Measurements from ENCODE around the gene PAX9. TPM values are rescaled to one million over a fixed set of nuclear protein-coding genes. Genes with fewer than 3 reads are reported as not detected.

The PAX9 gene
- 2.9 TPM for total RNA-seq (ENCODE audit: insufficient read depth, low replicate concordance)

DNA sequence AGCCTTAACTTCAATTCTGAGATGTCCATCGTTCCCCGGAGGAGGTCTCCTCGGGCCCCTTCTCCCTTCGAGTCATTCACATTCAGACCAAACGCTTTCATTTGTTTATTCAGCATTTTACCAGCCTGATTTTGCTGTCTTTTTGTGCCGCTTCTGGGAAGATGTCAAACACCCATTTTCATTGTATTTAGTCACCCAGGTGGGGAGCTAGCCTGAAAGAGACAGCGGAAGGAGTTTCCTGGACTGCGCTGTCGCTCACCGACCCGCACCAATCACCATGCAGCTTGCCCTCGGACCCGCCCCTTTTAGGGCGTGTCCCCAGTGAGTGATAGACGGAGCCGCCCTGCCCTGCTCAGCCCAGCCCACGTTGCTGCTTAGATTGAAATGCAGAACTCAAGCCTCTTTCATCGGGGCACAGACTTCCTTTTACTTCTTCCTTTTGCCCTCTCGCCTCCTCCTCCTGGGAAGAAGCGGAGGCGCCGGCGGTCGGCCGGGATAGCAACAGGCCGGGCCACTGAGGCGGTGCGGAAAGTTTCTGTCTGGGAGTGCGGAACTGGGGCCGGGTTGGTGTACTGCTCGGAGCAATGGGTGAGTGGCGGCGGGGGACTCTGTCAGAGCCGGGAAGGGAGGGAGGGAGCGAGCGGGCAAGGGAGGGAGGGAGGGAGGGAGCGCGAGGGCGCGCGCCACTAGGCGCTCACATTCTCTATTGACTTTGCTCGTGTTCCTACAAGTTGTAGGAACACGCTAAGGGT, at the start of gene PAX9:
PAX9 (plus strand) TSS at position 355 of the 752 bp plus-strand sequence; CDS start at position 585, 230 bp downstream.
- peak; percentile 90 for DNase-seq (ENCODE audit: low spot score)

DNA sequence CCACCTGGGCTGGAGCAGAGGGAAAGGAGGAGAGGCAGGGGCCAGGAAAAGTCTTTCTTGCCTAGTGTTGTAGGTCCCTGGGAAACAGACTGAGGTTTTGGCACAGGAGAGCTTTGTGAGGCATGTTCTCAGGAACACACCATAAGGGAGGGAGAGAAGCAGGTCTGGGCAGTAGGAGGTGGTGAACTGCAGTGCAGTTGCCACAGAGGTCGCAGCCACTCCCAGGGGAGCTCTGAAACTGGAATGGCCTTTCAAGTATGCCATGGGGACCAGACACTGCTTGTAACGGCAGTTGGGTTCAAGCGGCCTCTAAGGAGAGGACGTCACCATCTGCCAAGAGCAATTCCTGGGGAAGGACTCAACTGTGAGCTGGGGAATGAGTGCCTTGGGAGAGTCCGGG, 43.8 kb upstream of the PAX9 start:
- DNase-seq (ENCODE audit: low spot score), result no peak

DNA sequence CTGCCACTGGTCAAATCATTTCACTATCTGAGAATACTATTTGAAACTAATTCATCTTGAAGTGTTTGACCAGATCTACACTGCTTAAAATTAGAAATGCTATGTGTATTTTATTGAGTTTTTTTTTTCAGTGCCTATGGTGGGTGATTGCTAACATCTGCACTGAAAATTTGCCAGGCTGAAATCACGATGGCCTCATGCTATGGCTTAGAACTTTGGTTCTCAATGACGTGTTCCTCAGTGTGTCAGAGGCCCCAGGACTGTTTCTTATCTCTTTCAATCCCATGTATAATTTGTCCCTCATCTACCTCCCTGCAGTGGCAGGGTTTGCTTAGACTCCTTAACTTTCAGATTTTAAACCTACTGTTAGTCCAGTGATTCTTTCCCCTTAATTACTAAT, 43.0 kb upstream of the PAX9 start:
- no peak for DNase-seq (ENCODE audit: low spot score)

DNA sequence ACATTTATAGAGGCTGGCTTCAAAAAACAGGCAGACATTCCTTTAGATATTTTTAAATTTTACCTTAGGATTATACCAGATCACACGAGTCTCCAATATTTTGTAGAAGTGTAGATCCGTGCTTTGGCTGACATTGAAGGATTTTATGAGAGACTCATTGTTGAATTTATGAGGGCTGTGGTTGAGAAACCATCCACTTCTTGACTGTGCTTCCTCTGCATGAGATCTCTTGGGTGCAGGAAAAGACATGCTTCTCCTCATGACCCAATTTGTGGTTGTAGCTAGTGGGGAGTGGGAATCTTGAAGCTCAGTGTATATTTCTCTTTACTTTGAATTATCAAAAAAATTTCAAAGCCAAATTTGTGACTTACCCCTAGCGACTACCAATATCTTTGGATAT, 42.5 kb upstream of the PAX9 start:
- no peak for DNase-seq (ENCODE audit: low spot score)

DNA sequence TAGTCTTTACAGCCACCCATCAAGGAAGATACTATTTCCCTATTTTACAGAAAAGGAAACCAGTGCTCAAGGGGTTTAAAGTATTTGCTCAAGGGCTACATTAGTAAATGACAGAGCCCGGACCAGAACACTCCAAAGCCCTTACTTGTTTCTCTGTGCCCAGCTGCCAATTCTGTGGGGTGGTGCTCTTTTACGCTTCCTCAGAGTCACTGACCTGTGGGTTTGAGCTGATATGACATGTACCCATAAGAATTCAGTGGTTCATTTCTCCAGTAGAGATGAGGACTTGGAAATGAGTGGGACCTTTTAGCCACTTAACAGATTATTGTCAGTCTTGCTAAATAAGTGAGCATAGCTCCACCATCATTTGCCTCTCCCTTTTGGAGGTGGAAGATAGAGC, 41.8 kb upstream of the PAX9 start:
- DNase-seq (ENCODE audit: low spot score), result no peak

DNA sequence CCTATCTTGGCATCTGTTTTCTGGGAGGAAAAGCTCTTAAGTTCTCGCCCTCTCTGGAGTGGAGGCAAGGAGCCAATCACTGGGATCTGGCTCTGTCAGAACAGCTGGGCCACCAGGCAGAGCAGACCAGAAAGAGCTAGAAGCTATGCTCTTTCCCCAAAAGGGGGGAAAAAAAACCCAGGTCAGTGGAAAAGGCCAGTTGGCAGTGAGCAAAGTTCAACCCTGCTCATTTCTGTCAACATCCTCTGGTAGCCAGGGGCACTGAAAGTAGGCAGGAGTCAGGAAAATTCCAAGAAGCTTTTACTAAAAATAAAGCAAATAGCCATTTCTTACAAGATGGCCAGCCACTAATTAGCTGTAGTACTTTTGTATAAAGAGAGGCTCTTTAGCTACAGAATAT, 36.6 kb upstream of the PAX9 start:
- no peak for DNase-seq (ENCODE audit: low spot score)

DNA sequence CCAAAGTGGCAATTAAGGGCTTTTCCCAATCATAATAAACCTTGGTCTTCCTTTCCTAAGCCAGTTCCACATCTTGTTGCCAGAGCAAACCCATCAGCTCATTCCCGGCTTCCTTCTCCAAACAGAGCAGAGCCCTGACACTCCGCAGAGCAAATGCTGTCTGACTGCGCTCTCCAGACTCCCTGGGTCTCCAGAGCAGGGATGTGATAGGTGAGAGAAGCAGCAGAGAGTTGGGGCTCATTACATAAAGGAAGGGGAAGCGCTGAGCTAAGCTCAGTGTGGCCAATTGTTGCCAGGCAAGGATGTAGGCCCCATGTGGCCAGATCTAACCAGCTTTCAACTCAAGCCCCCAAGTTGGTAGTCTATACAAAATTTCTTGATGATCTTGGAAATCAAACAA, 36.2 kb upstream of the PAX9 start:
- no peak for DNase-seq (ENCODE audit: low spot score)

DNA sequence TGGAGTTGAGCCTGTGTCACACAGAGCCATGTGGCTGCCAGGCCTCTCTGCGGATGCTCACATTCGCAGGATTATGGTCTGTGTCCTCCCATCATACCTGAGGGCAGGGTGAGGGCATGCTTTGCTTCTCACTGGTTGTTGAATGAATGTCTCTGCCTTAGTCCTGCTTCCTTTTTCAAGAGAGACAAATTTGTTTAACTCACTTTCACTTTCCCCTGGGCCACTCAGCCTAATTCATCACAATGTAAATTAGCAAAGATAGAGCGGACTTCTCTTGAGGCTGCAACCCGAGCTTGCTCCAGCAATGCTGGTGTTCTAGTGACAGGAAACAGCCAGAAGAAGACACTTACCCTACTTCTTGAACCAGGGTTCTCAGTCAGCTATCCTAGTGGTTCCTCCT, 35.5 kb upstream of the PAX9 start:
- DNase-seq (ENCODE audit: low spot score), result no peak

DNA sequence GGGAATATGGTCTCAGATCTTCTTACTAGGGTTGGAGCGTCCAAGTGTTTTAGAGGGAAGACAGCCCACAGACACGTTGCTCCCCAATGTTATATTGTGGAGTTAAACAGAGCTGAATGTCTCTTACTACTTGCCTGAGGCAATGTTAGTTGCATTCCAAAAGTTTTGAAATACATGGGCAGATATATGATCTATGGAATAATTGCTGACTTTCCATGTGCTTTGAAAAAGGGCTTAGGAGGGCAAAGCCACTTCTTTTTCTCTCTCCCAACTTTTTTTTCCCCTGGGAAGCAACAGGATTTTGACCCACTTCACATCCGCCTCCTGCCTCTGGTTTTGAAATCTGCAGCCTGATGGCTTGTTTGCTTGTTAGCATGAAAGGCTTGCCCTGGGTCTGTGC, 33.7 kb upstream of the PAX9 start:
- no peak for DNase-seq (ENCODE audit: low spot score)

DNA sequence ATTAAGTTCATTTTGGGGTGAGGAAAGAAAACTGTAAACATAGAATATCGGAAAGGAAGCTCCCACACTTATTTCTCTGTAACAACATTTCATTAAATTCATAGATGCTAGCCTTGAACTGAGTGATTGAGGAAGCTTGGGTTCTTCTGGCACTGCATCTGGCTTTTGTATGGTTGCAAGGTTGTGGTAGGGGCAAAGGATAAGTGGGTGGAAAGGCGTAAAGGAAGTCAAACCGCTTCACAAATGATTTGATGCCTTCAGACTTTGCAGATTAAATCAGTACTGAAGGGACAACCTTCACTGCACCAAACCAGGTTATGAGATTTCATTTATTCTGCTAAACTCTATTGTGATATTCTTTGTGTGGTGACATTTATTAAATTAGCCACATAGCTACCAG, 28.1 kb upstream of the PAX9 start:
- DNase-seq (ENCODE audit: low spot score), result no peak

DNA sequence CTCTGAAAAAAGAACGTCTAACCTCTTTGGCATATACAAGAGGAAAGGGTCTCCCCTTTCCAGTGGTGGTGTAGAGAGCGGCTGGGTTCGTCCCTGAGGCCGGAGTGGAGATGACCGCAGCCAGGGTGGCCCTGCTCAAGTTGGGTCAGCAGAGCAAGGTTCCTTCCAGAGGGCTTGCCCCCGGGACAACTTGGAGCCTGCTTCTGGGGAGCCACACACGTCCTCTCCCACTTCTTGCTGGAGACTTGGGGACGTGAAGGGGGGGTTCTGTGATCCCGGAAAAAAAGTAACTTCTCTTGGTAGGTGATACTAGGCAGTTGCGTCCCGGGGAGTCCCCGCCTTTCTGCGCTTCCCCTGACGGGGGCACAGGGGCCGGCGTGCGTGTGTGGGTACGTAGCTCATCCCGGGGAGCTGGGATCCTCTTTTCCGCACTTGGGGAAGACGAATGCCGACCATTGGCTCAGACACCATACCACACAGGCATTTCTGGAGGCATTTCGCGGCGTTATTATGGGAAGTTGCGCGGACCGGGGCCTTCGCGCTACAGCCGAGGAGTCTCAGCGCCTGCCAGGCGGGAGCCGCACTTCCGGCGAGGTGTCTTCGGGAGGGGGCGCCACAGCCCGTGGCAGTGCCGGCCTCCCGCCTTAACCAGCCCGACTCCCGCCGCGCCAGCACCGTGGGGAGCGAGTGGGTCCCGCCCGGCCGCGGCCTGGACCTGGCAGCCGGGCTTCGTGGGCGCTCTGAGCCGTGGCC, 14.8 kb upstream of the PAX9 start:
- DNase-seq (ENCODE audit: low spot score), result no peak

DNA sequence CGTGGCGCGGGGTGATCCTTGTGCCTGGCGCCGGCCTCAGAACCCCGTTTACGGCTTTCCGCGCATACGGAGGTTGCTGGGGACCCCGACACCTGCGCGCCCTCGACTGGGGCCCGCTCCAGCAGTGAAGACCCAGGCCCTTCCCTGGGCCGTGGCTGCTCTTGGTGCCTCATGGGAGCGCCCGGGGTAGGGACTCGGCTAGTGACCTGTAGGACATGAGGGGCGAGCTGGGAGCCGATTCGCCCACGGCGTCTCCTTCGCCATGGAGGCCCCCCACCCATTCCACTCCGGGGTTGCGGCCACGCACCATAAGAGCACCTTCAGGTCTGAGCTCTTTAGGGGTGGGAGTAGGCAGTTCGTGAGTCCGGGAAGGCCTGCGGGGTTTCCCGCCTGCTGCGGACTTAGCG, 14.2 kb upstream of the PAX9 start:
- DNase-seq (ENCODE audit: low spot score), result no peak

DNA sequence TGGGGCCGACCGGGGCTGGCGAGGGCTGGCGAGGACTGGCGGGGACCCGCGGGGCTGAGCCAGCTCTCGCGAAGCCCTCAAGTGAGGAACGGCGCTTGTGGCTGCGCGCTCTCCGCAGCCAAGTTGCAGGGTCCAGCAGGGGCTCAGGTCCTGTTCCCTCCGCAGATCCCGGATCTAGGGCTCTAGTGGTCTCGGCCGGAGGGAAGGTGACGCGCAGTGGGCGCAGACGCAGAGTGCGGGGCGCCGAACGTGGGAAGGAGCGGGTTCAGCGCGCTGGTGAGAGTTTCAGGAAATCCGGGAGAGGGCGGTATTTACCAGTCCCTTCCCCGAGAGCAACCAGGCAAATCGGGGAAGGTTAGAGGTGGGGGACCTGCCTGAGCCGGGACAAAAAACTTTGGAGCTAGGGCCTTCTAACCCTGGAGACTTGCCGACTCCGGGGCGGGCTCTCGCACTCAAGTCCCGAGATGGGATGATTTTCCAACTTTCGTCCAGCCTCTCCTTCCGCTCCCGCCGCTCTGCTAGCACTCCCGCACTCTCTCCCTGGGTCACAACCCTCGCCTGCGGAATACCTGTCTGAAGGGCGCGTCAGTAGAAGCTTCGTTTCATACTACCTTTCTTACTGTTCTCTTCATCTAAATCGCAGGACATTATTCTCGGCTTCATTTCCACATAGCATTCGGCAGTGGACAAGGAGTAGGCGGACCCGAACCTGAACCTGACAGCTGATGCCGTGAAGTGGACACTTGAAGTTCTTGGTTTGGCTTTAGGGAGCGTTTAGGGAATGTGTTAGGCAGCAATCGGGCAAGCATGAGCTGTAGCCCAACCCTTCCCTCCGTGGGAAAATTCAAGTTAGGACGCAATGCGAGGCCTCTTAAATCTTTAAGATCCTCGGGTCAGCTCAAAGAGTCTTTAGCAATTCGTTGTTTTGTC, 13.6 kb upstream of the PAX9 start:
- DNase-seq (ENCODE audit: low spot score), result peak; percentile 53

DNA sequence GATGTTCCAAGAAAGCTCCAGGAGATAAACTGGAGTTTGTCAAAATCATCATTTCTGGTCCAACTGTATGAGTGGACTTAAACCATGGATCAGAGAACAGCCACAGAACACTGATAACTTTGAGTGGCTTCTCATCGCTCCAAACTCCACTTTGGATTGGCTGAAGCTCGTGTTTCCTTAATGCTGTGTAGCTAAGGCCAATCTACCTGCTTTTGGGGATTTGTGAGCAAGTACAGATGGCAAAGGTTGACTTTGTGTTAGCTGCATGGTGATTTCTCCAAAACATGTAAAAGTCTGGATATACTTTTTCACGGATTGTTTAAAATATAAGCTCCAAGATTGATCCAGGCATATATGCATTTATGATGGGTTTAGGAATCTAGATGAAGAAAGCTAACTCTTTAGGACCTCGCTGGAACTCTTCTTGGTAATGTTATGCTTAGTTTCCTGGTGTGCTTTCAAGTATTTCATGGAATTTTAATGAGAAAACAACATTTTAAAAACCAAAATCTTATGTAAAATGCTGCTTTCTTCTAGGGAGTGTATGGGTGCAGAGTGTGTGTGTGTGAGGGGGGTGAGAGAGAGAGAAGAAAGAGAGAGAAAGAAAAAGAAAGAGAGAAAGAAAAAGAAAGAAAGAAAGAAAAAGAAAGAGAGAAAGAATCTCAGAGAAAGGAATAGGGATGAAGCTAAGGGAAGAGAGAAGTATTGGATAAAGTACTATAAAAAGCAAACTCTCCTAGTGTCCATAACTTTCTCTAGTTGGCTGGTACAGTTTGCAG, 11.6 kb upstream of the PAX9 start:
- DNase-seq (ENCODE audit: low spot score), result no peak

DNA sequence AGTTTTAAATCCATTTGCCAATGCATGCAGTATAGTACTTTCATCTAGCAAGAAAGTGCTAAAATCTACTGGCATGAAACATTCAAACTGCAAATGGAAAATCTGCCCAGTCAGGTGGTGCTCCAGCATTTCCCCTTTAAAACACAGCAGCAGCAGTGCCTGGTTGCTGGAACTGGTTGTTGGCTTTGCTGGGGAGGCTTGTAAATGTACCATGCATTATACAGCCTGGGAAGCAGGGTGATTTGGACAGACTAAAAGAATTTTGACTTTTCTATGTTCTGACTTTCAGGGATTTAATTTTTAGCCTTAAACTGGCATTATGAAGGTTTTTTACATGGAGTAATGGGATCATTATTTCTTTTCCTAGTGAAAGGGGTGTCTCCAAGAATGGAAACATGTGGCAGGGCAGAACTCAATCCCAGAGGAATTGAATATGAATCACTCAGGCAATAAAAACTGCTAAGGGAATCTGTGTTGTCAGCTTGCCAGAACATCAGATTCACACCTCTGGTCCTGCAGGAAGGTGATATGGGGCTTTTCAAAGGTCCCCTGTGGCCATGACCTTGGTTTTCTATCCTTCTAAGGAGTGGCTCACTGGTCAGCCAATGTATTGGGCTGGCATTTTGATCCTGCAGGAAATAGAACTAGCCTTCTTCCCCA, 9.0 kb upstream of the PAX9 start:
- DNase-seq (ENCODE audit: low spot score), result no peak

DNA sequence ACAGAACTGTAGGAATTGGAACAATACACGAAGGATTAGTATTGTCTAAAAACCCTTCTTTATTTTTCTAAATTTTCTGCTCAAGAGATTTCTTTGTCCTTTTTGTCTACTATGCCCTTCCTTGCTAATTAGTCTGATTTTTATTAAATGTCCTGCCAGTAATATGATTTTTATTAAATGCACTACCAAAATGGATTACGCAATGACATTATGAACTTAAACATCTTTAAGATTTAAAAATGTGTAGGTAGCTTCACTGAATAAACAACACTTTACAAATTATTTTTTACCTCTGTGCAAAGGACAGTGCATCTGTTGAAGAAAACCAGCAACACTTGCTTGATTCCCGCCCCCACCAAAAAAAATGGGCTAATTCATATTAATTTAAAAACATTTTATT, 8.2 kb upstream of the PAX9 start:
- DNase-seq (ENCODE audit: low spot score), result no peak

DNA sequence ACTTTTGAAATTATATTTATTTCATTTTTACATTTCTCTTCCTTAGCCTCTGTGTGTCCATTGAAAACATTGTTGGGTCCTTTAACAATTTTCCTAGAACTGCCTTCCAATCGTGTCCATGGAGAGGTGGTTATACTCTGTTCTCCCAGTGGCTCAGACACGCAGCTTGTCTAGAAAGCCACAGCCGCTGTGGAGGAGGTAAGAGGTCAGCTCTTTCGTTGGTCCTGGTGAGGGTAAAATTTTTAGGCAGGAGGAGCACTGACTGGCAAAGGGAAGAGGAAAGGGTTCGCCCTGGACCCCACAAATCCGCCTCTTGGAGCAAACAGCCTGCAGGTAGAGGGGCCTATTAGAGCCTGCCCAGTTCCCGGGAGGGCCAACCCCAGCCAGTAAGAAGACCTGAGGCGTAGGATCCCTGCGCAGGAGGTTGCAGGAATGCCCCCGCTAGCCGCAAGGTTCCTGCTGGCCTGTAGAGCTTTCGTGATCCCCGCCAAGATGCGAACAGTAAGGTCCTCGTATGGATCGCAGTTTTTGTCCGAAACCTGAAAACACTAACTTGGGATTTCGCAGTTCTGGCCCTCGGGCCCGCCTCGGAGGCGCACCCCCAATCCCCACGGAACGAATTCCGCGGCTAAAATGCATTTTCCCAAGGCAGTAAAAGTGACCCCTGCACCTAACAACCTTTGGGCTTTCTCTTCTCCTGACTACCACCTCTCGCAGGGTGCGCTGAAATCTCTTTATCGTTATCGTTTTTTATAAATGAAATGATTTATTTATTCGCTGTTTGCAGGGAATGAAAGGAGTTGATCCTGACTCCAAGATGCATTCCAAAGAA, 7.5 kb upstream of the PAX9 start:
- no peak for DNase-seq (ENCODE audit: low spot score)

DNA sequence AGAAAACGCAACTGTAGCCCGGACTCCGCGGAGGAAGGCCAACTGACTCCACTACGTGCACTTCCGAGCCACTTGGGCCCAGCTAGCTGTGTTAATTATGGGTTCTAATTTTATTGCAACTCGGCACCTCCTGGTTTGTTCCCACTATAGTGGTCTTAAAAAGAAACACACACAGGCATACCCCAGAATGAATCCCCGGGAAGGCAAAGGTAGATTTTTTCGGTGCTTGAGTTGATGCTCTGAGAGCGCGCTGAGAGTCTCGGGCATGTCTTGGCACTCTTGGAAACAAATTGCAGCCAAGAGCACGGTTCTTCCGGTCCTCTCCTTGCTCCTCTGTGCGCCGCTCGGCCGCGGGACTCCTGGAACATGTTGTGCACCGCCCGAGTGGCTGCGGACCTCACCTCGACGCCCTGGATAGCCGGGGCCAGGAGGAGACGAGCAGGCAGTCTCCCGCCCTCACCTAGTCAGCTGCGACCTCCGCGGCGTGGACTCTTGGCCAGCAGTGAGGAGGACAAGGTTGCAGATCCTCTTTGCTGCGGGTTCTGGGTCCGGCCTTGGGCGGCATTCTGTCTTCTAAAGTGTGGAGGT, 6.8 kb upstream of the PAX9 start:
- no peak for DNase-seq (ENCODE audit: low spot score)

DNA sequence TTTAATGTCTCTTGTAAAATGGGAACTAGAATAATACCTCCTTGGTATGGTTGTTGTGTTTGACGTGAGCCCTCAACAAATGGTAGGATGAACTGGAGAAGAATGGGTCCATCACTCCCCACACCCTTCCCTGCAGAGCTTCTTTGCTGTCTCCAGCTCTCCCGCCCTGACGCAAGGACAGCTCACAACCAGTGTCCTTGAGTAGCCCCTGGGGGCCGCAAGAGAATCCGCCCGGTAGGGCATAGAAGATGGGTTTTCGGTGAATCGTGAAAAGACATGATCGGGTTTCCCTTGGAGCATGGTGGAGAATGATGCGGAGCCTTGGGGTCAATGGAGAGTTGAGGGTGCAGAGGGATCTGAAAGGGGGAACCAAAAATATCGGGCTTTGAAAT, 6.1 kb upstream of the PAX9 start:
- no peak for DNase-seq (ENCODE audit: low spot score)
